ENCODE data around the gene CAMTA1.

Gene CAMTA1

DNA sequence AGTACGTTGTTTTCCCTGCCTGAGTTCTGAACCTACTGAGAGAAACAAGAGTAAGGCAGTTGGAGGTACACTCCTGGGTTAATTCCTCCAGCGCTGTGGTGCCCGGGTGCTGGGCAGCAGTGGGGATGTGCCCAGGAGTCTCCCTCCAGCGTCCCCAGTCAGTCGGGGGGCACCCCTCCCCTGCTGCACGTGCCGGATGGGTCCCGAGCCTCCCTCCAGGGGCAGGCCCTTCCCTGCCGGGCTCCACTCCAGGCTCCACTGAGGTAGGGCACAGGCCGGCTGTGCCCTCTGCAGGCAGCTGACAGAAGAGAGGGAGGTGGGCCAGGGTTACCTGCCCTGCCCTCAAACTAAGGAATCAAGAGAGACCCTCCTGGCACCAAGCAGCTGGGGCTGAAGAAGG is 747.8 kb downstream of the CAMTA1 start:
- DNase-seq: no peak

DNA sequence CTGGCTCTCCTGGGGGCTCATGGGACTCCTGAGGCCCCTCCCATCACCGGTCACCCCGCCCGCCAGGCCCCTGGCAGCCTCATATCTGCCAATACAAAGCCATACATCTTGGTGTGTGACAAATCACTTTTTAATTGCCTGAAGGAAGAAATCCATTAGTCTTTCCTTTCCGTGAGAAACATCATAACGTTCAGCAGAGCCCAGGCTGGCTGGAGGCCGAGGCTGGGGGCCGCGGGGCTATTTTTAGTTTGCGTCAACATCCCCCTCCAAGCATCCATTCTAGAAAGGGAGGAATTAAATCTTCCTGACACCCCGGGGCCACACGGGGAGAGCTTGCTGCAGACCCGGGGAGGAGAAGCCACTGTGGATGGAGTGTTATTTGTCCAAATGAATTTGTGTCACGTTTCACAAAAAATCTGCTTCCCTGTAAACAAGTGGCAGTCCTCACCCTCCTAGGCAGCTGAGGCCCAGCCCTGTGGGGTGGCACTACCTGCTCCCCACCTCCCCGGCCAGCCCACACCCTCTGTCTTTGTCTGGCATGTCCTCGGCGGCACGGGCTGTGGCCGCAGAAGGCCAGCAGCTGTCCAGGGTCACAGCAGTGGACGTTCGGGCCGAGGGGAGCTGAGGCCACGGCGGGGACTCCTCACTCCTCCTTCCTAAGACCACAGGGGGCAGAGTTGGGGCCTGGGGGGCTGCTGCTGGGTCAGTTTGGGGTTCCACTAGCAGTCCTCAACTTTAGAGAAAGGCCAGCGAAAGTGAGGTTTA is 749.0 kb downstream of the CAMTA1 start:
- DNase-seq: no peak

DNA sequence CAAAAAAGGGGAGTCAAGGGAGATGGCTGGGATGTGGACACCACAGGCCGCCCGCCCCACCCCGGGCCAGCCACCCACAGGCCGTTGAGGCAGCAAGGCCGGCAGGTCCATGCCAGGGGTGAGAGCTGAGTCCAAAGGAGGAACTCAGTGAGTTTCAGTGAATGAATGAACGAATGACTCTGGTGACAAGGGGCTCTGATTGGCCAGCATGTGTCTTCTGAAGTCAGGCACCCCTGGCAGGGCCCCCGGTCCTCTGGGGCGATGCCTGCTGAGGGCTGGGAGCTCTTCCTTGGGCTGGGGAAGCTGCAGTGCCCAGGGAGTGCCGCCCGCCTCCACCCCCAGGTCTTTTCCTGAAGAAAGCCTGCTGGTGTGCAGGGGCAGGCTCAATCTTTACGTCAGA is 749.8 kb downstream of the CAMTA1 start:
- no peak for DNase-seq

DNA sequence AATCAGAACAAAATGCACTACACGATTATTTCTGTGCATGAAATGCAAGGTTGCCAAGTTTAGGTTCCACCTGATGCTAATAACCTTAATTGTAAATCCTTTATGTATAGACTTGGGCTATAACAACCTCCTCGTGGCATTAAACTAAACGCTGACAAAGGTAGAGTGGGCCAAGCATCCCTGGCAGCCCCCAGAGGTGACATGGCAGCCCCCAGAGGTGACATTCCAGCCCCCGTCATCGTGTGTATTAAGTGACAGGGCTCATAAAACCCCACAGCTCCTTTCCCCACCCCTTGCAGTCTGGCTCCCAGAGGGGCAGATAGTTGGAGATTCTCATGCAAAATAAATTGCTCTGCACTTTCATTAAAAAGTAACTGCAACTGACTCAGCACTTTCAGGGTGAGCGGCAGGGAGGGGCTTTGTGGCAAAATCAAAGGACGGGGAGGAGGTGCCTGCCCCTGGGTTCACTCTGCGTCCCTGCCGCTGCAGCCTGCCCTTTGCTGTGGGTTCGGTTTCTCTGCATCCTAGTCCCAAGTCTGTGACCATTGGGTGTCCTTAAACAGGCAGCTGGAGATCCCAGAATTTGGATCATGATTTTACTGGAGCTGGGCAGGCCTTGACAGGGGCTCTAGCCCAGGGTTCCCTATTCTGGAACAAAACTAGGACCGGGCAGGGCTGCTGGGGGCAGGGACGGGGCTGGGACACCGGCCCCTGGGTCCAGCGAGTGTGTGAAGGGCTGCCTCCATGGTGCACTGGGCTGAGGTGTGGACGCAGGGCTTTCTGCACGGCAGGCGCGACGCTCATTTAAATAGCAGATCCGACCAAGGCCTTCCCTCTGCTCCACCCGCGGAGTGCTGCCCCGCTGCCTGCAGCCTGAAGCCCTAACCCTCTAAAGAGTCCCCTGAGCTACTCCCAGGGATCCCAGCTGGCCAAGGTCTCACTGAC is 751.0 kb downstream of the CAMTA1 start:
- no peak for DNase-seq

DNA sequence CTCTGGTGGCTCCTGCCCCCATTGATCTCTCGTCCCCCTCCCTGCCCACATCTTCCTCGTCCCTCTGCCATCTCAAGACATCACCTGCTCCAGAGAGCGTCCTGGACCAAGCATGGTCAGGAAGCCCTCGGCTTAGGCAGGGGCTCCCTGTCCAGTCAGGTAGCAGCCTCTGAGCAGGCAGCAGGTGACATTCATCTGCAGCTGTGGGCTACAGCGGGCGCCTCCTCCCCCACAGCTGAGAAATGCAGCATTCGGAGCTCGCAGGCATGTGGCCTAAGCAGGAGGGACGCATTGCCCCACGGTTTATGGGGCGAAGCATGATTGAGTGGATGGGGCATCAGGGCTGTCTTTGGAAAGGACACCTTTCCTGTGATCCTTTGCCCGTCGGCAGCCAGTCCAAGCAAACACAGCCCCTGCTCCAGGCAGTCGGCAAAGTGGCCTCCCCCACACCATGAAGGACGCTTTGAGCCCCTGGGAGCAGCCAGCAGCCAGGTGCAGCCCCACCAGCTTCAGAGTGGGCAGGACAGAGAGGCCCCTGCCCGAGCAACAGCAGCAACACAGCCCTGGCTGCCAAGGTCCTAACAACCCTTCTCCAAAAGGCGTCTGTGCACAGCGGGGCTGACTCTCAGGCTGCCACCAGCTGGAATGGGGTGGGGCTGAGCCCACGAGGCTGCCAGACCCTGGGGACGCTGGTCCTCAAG is 751.8 kb downstream of the CAMTA1 start:
- no peak for DNase-seq

DNA sequence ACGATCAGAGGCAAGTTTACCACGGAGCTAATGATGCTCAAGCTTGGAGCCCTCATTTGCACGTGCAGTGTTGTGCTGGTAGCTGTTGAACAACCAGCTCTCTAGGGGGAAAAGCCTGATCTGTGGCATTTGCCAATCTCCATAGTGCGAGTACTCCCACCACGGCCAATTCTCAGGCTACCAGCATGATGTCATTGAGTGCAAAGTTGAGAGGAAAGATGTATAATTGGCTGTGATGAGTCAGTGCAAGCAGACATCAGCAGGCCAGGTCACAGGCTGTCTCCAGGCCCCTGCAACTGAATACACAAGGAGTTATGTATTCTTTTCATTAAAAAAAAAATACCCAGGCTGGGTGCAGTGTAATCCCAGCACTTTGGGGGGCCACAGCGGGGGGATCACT is 752.8 kb downstream of the CAMTA1 start:
- no peak for DNase-seq

DNA sequence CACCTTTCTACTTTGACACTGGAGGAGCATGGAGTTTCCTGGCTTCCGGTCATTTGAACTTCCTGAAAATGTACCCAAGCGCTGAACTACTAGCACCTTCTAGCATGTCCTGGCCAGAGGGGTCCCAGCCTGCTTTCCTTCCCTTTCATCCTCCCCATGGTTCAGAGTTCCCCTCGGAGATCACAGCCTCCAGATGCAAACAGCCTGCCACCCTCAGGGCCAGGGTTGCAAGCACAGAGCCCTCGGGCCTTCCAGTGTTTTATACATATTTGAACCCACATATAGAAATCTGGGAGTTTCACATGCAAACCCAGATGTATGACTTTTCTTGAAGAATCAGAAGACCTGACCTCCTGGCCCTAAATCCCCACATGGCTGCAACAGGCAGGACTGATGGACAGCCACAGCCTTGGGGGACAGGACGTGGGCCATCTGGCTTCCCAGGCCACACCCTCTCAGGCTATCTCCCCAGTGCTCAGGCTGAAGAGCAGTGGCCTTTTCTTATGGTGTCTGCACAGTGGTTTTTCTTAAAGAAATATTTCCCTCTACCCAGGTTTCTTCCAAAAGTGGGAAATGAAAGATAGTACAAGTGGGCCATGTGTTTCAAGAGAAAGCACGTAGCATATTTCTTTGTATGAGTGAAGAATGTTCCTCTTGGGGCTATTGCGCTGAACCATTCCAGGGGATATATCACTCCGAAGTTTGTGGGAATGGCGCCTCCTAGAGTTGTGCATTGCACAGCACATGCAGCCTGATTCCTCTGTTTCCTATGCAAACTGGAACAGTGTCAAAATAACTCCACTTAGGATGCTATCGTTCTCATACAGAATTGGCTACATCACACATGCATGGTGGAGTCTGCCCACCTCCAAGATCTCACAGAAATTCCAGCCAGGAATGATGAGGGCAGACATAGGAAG is 753.9 kb downstream of the CAMTA1 start:
- no peak for DNase-seq

DNA sequence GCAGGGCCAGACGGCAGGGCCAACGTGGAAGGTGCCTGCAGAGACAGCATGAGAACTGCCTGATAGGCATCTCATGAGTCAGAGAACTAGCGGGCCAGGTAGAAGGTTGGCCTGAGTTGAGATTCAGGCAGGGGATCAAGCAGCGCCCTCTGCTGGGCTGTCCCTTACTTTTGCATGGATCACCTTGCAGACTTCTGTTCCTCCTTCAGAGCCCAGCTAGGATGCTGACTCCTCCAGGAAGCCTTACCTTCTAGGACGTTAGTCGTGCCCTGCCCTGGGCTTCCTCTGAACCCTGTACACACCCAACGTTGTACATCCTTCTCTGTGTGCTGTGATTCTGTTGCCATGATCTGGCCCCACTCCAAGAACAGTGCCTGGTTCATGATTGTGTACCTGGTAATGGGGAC is 754.5 kb downstream of the CAMTA1 start:
- DNase-seq: no peak

DNA sequence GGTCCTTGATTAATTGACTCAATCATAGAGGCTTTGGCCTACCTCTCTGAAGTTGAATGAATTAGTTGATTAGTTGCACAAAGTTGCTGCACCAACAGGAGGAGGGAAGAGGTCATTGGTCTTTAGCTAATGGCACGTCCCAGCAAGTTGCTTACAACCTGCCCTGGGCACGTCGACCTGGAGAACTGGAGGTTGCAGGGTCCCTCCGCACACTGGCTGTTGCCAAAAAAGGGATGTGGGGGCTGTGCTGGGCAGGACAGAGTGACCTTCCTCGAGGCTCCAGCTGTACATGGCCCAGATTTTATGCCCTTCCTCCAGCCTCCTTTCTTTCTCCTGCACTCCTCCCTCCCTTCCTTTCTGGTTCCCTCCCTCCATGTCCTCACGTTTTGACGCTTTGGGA is 755.6 kb downstream of the CAMTA1 start:
- no peak for DNase-seq

DNA sequence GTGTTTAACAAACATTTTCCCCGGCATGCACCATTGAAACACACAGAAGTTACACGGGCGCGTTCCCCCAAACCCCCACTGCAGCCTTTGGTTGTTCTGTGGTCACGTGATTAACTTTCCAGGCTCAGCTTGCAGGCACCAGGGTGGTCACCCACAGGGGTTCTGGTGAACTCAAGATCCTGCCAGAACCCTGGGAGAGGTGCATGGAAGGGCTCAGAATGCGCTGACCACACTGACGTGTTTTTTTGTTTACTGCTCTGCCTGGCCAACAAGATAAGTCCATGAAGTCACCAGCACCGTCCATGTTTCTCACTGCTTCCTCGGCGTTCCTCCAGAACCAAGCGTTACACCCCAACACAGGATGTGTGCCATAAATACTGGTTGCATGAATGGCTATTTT is 756.4 kb downstream of the CAMTA1 start:
- no peak for DNase-seq

DNA sequence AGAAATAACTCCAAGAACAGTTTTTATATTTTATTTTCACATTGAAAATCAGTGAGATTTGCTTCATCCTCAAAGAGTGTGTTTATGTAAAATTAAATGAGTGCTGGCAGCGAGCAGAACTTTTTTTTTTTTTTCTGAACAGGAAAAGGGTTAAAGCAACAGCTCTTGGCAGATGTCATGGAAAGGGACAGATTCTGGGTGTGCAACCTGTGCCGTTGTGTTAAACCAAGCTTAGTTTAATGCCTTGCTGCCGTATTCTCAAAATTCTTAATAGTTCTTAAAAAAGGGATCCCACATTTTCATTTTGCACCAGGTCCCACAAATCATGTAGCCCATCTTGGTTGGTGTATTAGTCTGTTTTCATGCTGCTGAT is 758.5 kb downstream of the CAMTA1 start:
- no peak for DNase-seq

DNA sequence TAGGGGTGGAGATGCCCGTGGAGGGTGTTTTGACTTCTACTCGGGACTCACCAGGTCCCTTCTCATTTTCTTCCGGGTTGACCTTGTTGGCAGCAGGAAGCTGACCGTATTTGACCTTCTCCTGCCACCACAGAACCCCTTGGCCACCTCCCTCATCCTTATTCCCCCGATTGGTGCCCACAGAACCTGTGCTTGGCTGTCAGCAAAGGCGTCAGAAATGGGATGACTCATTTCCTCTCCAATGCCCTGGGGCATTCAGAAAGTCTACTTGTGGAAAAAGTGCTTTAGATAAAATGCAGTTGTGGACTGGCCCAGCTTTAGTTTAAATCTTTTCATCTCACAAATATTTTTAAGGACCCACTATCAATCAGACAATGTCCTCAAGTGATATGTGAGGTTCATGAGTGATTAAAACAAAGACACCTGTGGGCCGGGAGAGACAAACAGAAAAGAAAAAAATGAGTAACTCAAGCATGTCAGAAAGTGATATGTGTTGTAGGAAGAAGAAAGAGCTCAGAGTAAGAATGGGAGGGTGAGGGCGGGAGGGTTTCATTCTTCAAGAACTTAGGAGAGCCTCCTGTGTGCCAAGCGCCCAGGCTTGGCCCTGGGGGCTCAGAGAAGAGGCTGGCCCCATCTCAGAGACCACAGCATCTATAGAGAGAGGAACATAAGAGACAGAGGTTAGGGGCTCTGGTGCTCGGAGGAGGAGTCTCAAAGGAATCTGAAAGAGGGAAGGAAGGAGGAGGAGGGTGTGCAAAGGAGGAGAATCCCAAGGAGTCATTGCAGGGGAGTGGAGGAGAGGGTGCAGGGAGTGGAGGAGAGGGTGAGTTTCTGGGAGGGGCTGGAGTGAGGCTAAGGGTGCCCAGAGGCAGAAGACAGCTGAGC is 764.3 kb downstream of the CAMTA1 start:
- no peak for DNase-seq

DNA sequence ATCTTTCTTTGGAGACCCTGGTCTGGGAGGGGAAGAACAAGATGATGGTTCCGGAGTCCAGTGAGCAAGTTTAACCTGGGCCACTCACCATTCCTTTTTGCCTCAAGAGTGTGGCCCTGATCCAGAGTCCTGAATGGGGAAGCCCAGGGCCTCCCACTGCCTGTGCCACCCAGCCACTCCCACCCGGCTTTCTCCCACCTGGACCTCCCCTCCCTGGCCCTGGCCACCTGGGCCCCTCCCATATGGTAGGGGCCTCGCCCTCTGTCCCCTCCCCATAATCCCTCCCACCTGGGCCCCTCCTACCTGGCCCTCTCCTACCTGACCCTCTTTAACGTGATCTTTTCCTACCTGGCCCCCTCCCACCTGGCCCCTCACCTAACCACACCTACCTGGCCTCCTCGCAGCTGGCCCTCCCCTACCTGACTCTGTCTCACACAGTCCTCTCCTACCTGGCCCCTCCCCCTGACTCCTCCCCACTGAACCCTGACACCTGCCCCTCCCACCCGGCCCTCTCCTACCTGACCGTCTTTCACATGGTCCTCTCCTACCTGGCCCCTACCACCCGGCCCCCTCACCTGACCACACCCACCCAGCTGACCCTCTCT is 765.1 kb downstream of the CAMTA1 start:
- no peak for DNase-seq

DNA sequence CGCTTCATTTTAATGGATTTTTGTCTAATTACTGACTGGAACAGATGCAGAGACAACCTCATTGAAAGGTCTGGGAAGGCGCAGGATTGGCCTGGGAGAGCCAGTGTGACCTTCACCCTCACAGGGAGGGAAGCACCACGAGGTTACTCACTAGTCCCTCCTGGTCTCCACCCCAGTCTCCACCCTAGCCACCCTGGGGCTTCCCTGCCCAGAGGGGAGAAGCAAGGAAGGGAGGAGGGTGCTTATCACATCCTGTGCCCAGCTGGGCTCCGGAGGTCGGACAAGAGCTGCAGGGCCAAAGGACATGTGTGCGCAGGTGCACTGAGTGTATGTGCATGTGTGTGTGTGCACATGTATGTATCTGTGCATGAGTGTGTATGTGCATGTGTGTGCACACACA is 765.7 kb downstream of the CAMTA1 start:
- DNase-seq: no peak

DNA sequence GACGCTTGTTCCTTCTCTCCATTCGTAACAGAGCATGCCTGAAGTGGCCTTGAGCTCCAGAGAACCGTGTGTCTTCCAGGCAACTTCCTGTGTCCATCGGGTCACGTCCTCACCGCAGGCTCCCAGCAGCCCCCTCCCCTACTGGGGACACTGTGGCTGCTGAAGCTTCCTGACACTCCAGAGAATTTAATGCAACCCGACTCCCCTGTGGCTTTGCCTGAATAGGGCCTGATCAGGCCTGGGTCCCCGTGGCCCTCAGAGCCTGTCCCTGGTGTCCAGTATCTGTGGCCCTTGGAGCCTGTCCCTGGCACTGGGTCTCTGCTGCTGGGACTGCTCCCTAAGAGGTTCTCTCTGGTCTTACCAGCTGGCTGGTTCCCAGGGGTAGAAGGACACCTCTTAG is 766.2 kb downstream of the CAMTA1 start:
- no peak for DNase-seq

DNA sequence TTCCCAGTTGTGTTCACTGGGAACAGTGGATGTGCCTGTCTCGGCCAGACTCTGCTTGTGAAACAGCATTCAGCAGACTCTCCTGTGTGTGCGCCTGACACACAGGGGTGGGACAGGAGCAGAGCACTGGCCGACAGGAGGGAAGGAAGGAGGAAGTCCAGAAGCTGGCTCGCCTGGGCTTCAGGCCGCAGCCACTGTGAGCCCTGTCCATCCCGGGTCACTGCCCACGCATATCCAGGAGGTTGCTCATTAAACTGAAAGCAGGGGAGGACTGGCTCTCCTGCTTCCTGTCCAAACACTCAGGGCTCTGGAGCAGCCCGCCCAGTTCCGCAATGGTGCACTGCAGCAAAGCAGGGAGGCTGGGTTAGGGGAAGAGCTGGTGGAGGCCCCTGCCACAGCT is 767.1 kb downstream of the CAMTA1 start:
- DNase-seq: no peak

DNA sequence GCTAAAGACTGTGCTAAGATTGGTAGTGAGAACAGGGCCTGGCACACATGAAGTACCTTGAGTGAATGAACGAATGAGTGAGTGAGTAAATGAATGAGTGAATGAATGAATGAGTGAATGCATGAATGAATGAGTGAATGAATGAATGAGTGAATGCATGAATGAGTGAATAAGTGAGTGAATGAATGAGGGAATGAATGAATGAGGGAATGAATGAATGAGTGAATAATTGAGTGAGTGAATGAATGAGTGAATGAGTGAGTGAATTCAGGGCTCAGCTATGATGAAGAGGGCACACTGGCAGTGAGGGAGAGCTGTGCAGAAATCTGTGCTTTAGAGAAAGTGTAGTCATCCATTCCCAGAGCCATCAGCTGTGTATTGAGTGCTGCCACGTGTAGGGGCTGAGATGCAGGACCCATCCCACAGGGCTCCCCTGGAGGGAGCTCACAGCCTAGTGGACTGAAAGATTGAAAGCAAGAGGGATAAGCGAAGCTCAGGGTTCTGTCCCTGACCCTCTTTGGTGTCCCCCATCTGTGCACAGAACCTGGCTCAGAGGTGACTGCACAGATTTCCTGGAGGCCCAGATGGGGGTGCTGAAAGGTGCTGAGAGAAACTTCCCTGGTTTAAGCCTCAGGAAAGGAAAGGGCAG is 767.9 kb downstream of the CAMTA1 start:
- no peak for DNase-seq

DNA sequence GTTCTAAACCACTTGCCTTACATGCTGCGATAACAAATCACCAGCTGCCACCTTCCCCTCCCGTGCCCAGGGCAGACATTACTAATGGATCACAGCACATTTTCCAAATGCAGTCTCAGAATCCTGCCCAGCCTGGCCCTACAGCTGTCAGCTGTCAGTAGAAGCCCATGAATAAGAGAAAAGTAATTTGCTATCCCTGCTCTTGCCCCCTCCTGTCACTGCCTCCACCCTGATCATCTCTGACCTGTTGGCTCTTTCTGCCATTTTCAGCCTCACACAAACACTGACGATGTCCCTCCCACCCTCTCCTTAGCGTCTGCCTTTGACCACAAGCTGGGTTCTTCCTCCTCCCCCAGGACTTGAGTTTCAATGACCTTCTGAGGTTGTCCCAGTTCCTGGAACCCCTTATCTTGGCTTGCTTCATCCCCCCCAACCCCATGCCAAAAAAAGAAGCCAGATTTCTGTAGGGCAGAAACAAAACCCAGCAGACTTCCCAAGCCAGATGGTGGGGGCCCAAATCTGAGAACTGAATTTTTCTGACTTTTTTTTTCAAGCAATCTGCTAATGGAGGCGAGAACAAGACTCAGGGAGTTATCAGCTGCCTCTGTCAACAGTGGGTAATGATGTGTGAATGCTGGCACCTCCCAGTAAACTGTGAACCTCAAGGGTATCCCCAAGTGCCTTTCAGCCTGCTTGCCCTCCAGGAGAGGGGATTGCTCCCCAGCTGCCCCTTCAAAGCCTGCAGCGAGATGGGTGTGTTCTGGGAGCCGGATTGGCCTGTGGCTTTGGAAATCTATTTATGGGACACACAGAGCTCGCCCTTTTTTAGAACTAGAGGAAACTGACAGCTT is 769.4 kb downstream of the CAMTA1 start:
- no peak for DNase-seq

DNA sequence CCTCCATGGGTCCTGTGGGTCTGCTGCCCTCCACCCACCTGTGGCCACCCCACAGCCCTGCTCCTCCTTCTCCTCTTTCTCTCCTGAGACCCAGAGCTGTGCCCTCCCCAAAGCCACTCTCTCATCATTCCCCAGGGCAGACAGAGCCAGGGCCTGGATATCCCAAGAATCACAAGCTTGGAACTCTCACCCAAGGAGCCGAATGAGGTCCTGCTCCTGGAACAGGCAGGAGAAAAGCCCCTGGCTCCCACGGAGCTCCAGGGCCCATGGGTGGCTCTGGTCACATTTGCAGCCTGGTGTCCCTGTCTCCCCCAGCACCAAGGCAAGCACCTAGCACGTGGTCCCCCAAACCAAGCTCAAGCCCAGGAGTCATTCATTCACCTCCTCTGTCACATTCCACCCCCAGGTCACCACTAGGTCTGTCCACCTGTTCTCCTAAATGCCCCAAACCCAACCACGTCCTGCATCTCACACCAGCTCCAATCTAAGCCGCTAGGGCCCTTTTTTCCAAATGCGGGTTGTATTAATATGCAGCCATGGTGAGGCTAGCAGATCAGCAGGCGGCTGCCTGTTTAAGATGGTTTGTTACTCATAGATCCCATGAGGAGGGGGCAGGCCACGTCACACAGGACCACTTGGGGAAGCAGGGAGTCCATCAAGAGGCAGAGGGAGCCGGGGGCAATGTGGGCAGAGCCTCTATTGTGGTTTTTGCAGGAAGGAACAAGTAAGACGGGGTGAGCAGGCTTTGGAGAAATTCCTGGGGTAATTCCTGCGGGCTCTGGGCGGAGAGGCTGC is 770.3 kb downstream of the CAMTA1 start:
- DNase-seq: no peak
